HG02852 (cell line): ENCODE results near the gene GNAO1.
A peak's percentile ranks its signal among the peaks of the same experiment; 100 is the strongest.

ENCODE experiments used
- ATAC-seq: cut with Tn5 transposase; IDR thresholded peaks from one replicate; pipeline ENCODE4 v1.9.1; 2021; ENCODE audit warnings: mild to moderate bottlenecking, moderate library complexity; ENCODE audit not compliant: unreplicated experiment

GNAO1 gene

DNA sequence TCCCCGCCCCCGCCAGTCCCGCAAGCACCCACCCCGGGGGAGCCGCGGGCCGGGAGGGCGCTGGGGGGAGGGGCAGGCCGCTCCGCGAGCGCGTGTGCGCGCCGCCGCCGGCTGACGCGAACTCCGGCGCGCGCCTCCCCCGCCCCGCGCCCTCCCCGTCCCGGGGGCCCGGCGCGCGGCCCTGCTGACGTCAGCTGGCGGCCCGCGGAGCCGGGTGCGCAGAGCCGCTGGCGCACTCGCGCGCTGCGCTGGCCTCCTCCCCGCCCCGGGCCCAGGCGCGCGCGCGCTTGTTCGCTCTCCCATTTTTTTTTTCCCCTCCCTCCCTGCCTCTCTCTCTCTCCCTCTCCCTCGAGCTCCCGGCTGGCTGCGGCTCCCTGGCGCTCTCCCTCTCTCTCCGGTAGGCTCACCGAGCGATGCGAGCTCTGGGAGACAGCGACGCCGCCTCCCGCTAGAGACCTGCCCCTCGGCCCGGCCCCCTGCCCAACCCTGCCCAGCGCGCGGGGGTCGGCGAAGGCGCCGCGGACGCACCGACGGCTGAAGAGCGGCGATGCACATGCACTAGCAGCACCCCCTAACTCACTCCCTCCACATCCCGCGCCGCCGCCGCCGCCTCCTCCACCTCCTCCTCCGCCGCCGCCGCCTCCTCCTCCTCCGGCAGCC is at the start of gene GNAO1:
Gene GNAO1, plus strand, starts transcription at position 334 of the 660 bp plus-strand sequence. CDS start 747 bp downstream, outside the sequence.
- peak; percentile 59 for ATAC-seq

GRCh38 chr16:56143666-56144065 is 47.6 kb upstream of the GNAO1 start:
- ATAC-seq = no peak

DNA sequence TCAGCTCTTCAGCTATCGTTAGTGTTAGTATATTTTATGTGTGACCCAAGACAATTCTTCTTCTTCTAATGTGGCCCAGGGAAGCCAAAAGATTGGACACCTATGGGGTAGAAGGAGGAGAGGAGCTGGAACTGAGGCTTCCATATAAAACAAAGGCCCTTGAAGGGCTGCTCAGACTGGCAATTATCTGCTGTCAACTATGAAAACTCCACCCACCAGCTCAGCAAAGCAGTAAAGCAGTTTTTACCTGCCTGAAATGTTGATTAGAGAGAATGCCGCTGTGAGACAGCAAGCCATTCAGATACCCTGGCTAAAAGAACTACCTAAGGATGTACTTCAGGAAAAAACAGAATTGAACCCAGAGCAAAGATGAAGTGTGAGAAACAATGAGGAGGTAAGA is 45.9 kb upstream of the GNAO1 start:
- no peak for ATAC-seq

DNA sequence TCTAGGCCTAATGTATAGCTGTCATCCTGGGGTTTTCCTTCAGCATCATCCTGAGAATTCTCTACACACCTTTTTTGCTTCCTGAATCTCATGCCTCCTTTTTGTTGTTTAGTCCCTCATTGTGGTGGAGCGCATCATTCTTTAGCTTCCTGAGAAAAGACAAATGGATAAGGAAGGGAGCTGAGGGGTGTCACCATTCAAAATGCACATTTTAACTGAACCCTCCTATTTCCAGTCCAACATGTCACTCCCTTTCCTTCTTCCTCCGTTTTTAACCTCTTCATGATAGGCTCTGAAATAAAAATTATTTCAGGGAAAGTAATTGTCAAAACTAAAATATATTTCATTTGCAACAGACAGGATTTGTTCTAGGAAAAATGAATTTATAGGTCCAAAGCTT is 39.7 kb upstream of the GNAO1 start:
- no peak for ATAC-seq

DNA sequence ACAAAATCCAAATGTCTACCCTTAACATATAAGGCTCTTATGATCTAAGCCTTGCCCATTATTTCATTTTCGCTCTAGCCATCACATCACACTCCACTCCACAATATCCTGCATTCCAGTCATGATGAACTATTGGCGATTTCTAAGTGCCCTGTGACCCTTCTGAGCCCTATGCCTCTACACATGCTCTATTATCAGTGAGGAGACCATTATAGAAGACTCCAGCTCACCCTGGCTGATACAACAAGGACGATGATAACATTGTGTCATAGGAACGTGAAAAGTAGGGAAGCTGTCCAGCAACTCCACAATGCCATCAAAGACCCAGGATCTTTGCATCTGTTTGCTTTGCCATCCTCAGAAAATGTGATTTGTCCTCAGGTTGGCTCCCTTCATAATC is 29.6 kb upstream of the GNAO1 start:
- no peak for ATAC-seq

DNA sequence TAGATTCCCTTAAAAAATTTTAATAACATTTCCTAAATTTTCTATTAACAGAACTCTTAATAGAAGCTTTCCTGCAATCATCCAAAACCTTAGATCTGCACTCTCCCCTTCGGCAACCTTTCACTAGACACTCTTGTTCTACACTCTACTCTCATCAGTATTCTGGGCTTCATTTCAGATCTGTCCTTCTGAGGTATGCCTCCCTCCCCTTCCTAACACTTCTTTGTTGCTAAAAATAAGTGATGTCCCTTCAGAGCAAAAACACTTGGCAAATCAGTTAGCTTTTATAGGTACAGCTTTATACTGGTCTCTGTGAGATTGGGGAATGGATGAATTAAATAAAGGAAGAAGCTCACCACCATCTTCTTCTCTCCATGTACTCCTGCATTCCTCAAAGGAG is 28.2 kb upstream of the GNAO1 start:
- ATAC-seq = no peak

- ATAC-seq = peak; percentile 88
These were observed 27.4 kb upstream of the GNAO1 start for GRCh38 chr16:56163938-56164337.

GRCh38 chr16:56164636-56165035 is 26.7 kb upstream of the GNAO1 start:
- no peak for ATAC-seq

GRCh38 chr16:56174411-56174810 is 16.9 kb upstream of the GNAO1 start:
- ATAC-seq = no peak

- ATAC-seq = no peak
These were observed 9.9 kb upstream of the GNAO1 start for GRCh38 chr16:56181401-56181800.

DNA sequence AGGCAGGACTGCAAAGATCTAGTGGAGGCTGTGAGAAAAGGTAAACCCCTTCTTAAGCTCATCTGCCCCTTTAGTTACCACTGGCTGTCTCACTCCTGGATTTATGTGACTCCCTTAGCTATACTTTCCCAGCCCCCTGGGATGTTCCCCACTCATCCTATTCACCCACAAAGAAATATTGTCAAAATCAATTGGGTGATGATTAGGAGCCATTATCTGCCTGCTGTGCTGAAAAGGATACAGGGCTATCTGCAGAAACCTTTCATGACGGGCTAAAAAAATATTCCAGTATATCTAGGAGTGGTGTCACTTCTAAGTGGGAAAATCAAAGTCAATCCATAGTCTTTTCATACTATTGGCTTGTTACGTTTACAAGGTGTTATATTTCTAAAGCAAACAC is 8.0 kb upstream of the GNAO1 start:
- ATAC-seq = no peak

GRCh38 chr16:56190048-56190676 is 1.1 kb upstream of the GNAO1 start:
- no peak for ATAC-seq

- ATAC-seq = peak; percentile 30
These were observed 573 bp upstream of the GNAO1 start for GRCh38 chr16:56190677-56191155.

GRCh38 chr16:56191835-56192634 is 746 bp downstream of the GNAO1 start:
- ATAC-seq = no peak

- ATAC-seq = no peak
These were observed 1.3 kb downstream of the GNAO1 start for GRCh38 chr16:56192635-56192945.

- ATAC-seq = no peak
These were observed 2.0 kb downstream of the GNAO1 start for GRCh38 chr16:56192986-56193945.

- no peak for ATAC-seq
These were observed 2.9 kb downstream of the GNAO1 start for GRCh38 chr16:56193951-56194726.

DNA sequence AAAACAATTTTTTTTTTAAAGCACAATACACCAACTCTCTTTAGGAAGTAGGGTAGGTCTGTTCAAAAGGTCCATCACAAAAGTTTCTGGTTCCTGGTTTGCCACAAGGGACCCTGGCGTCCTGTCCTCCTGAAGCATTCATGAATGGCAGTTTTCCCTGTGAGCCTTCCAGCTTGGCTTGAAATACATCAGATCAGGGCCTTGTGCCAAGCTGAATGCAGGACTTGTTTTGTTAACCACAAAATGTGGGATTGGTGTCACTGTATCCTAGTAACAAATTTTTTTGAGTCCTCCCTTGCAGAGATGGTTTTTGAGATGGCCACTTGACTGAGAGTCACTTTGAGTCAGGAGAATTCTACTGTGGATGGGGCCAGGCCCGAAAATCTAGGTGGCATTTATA is 3.9 kb downstream of the GNAO1 start:
- no peak for ATAC-seq

- ATAC-seq = no peak
These were observed 5.1 kb downstream of the GNAO1 start for GRCh38 chr16:56196381-56196780.
